ENCODE results near the gene GPR152.

Gene GPR152

DNA sequence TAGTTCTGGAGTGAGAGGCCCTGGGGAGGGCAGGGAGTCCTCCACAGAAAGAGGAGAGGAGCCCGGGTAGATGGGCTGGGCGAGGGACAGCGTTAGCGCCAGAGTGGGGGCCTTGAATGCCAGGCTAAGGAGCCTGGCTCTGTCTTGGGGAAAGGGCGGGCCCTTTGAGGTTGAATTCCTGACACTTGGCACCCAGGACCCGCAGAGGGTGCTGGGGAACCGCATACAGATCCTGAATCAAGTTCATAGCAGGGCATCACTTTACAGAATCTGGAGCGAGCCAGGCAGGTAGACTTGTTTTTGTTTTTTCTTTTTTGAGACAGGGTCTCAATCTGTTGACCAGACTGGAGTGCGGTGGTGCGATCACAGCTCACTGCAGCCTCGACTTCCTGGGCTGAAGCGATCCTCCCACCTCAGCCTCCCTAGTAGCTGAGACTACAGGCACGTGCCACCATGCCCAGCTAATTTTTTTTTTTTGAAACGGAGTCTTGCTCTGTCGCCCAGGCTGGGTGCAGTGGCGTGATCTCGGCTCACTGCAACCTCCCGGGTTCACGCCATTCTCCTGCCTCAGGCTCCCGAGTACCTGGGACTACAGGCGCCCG is 31.0 kb downstream of the GPR152 start:
- no peak for DNase-seq

DNA sequence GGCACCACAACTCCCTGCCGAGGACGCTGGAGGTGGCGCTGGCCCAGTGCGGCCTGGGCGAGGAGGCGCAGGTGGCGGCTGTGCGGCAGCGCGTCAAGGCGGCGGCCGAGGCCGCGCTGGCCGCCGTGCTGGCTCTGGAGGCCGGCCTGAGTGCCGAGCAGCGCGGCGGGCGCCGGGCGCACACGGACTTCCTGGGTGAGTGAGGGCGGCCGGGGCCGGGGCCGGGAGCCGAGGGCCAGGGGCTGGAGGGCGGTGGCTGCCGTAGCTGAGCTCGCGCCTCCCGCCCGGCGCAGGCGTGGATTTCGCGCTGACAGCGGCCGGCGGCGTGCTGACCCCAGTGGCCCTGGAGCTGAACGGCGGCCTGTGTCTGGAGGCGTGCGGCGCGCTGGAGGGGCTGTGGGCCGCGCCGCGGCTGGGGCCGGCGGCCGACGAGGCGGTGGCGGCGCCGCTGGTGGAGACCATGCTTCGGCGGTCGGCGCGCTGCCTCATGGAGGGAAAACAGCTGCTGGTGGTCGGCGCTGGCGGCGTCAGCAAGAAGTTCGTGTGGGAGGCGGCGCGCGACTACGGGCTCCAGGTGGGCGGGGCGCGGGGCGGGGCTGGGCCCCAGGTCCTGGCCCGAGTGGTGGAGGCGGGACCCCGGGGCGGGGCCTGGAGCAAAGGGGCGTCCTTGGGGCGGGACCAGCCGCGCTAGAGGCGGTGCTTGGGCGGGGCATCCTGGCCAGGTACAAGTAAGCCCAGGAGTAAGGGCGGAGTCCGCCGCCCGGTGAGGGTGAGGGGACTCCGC is 31.7 kb downstream of the GPR152 start:
- peak; percentile 93 for DNase-seq

DNA sequence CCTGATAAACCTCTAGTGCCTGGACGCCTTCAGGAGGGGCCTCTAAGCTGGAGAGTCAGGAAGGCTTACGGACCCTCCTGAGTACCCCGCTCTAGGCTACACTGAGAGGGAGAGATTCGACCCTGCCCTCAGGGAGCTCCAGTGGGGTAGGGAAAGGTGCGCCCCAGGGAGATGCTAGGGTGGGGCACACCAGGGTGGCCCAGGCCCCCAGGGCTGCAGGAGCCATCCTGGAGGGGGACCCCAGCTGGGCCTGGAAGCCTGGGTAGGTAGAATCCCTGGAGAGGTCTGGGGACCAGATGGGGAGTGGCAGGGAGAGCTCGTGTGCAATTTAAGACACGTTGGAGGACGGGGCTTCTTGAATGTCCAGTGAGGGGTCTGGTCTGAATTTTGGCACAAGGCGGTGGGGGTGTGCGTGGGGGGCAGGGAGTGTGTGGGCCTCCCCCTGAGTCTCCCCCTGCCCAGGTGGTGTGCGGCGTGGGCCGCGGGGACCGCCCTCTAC is 32.3 kb downstream of the GPR152 start:
- no peak for DNase-seq

DNA sequence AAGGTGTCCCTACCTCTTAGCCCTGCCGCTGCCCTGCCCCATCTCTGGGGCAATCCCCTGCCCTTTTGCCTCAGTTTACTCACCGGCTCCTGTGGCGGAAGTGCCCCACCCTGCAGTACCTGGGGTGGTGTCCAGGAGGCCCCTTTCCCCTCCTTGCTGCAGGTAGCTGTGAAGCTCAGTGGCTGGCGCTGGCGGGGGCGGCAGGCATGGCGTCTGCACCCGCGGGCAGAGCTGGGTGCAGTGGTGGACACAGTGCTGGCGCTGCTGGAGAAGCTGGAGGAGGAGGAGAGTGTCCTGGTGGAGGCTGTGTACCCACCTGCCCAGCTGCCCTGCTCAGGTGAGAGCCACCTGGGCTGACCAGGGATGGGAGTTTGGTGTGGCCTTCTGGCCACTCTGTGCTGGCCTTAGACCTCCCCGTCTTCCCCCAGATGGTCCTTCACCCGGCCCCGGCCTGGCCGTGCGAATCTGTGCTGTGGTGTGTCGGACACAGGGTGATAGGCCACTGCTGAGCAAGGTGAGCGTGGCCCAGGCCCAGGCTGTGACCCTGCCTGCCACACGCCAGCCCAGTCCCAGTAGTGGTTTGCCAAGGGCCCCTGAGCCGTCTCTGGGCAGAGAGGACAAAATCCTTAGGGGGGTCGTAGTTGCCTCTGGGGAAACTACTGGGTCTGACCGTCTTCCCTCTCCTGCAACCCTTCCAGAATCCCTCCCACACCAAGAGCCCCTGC is 33.0 kb downstream of the GPR152 start:
- no peak for DNase-seq

DNA sequence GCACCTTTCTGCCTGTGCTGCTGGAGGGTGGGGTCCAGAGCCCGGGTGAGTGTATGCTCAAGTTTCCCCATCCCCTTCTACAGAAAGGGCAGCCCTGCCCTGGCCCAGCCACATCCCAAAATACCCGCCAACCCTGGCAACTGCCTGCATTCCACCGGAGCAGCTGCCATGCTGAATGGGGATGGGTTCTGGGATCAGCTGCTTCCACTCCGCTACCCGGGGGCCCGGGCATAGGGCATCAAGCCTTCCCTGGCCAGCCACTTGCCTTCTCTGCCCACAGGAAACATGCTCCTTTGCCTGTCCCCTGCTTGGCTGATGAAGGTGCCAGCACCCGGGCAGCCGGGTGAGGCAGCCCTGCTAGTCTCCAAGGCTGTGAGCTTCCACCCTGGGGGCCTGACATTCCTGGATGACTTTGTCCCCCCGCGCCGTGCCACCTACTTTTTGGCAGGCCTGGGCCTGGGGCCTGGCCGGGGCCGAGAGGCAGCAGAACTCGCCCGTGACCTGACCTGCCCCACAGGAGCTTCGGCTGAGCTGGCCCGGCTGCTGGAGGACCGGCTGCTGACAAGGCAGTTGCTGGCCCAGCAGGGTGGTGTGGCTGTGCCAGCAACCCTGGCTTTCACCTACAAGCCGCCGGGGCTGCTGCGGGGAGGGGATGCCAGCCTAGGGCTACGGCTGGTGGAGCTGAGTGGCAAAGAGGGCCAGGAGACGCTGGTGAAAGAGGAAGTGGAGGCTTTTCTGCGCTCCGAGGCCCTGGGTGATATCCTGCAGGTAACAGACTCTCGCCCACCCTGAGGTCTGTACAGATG is 33.9 kb downstream of the GPR152 start:
- no peak for DNase-seq

DNA sequence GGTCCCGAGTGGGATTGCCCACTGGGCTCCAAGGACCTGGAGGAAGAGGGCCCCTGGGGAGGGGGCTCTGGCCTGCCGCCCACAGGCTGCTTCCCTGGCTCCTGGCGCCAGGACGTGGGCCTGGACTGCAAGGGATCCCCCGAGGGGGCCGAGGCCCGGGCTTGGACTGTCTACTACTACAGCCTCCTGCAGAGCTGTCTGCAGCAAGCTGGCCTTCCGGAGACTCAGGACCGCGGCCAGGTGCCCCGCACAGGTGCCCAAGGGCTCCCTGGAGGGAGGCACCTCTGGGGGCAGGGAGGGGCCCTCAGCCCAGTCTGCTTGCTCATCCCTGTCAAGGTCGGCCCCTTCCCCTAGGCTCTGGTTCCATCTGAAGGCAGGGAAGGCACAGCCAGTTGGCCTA is 35.1 kb downstream of the GPR152 start:
- DNase-seq: no peak

DNA sequence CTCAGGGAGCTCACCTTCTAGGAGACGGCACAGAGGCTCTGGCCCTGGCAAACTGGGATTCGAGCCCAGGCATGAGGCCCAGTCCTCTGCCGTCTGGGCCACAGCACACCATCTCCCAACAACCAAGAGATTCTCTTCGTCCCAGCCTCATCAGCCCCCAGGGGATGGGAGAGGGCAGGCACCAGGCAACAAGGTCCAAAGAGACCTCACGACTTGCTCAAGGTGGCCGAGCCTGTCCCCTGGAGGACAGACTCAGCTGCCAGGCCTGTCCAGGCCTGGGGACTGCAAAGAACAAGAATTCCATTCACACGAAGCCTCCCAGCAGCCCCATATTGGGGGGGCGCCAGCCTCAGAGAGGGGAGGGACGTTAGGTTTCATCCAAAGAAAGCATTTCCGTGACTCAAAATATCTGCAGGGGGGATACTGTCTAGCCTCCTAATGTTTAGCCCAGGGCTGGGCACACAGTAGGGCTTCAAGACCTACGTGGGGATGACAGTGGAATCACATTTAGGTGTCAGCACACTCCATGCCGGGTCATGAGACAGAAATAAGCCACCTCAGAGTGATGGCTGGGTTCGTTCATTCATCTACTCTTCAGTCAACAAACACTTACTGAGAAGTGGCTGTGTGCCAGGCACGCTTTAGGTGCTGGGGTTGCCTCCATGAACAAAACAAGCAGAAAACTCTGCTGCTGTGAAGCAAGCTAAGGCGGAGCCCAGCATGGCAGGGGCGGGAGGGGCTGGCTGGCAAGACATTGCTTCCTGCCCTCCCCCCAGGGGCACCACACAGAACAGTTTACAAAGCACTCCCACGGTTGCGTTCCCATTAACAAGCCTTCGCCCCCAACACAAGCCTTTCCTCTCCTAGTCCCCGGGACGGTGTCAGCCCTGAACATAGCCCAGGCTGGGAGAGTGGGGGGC is 35.9 kb downstream of the GPR152 start:
- DNase-seq: no peak

DNA sequence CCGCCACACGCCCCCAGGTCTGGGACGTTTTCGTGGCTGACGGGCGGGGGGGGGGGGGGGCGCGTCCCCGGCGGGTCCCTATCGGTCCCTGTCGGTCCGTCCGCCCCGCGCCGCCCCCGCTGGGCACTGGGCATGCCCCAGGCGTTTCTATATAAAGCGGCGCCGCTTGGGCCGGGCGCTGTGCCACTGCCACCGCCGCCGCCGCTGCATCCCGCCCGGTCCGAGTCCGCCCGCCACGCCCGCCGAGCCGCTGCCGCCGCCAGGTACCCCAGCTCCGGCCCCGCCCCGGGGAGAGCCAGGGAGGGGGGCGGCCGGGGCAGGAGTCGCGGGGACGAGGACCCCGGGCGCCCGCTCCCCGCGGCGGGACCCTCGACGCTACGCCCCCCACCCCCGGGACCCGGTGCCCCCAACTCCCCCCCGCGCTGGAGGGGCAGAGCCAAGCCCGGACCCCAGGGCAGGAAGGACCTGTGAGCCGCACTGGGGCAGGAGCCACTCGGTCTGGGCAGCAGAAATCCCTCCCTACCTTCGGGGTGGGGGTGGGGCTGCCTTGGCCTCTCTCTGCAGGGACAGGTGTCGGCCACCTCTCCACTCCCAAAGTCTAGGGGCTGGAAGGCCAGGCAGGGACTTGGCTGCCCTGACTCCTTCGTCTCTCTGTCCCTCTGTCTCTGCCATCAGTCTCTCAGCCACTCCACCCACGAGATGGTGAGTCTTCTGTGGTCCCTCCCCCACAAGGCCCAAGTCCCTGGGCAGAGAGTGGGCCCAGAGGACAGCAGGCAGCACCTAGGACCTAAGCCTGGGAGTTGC is 36.8 kb downstream of the GPR152 start, which contains the start of gene CARNS1:
TSS of gene CARNS1 (plus strand) at position 178 of the 804 bp plus-strand sequence. CDS start at position 700, 522 bp downstream.
- no peak for DNase-seq

DNA sequence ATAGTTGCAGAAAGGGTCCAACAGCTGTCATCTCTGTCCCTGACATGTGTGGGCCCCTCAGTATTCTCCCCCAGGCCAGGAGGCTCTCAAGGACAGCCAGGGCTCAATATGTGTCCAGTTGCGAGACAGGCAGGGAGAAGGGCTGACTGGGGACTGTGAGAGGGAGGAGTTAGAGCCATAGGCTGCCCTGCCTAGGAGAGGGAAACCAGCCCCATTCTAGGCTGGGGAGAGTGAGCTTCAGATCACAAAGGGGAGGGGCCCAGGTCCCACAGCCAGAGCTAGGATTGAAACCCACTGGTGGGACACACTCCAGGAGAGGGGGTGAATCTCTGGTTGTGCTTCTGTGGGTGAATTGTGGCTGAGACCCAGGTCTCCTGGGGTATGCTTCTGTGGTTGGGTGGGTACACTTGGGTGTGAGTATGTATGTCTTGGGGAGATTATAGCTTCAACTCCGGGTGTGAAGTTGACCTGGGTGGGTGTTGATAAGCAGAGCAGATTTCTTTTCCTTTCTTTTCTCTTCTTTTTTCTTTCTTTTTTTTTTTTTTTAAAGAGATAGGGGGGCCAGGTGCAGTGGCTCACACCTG is 39.2 kb downstream of the GPR152 start:
- no peak for DNase-seq

DNA sequence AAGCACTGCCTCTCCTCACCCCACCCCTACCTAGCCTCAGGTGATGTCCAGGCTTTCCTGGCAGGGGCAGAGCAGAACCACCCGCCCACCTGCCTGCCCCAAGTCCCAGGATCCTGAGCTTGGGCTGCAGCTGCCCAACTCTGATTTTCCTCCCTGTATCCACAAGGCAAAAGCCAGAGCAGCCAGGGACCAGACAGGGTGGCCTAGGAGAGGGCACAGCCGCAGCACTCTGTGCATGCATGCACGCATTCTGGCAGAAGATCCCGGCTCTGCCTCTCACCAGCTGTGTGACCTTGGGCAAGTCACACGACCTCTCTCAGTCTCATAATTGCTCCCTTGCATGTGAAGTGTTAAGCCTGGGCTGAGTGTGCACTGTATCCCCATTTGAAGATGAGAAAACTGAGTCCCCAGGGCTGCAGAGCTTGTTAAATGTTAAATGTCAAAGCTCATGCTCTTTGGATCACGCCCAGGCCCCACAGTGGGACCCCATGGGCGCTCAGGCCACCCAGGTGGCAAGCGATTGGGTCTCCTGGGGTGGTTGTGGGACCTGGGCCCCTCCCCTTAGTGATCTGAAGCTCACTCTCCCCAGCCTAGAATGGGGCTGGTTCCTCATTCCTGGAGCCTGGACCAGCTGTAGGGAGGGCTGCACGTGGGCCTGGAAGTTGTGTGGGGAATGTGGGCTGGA is 39.9 kb downstream of the GPR152 start:
- DNase-seq: no peak

DNA sequence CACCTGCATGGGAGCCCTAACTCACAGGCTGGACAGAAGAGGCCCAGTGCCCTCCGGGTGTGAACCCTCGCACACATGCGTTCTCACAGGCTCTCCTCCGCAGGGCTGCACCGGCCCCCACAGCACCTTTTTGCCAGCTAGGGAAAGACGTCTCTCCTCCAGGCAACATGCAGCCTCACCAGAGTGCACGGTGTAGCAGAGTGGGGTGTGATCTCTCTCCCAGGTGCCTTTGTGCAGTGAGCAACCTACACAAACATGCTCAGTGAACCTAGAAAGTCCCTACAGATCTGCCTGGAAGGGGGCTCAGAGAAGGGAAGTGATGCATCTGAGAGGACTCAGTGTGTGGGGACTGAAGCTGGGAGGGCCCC is 40.8 kb downstream of the GPR152 start:
- no peak for DNase-seq

DNA sequence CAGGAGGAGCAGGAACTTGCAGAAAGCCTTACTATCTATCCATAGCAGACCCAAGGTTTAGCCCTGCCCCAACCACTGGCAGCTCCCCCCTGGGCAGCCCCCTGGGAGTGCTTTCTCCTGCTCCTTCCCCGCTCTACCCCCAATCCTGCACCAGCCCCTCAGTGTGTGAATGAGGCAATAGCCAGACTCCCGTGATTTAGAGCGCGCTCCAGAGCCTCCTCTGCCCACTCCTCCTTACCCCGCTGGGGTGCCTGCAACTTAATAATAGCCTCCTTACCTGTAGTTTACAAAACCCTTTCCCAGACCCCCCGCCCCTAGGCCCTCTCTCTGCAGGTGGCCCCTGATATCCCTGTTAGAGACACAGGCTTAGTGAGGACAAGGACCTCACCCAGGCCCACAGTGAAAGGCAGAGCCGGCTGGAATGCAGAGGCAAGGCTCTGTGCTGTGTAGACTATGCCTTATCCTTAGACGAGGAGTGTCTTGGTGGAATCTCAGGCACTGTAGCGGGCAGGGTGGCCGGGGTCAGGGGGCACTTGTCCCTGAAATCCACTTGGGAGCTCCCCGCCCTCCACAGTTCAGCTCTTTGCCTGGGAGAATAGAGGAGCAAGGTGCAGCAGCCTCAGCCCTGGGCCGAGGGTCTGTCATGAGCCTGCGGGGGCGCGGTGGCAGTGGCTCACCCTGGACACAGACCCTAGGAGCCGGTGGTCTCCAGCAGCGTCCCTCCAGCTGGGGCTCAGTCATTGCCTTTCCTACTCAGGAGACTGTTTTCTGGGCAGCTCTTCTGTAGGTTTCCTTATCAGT is 41.3 kb downstream of the GPR152 start:
- no peak for DNase-seq

DNA sequence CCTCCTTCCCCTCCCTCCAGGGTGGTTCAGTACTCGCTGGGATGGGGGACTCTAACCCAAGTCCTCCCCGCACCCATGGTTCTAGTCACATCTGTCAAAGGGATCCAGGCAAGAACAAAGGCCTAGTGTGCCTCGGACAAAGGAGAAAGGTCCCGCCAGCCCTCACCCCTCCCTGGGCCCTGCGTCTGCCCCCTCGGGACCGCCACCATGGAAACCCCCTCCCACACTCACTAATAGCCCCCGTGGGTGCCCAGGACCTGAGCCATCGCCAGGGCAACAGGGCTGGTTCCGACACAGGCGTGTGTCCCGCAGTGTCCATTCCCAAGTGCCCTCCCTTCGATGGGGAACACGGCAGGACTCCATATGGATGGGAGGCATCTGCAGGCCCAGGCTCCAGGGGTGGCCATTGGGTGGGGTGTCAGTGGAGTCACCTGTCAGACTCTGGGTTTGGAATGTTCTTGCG is 42.1 kb downstream of the GPR152 start:
- DNase-seq: no peak

DNA sequence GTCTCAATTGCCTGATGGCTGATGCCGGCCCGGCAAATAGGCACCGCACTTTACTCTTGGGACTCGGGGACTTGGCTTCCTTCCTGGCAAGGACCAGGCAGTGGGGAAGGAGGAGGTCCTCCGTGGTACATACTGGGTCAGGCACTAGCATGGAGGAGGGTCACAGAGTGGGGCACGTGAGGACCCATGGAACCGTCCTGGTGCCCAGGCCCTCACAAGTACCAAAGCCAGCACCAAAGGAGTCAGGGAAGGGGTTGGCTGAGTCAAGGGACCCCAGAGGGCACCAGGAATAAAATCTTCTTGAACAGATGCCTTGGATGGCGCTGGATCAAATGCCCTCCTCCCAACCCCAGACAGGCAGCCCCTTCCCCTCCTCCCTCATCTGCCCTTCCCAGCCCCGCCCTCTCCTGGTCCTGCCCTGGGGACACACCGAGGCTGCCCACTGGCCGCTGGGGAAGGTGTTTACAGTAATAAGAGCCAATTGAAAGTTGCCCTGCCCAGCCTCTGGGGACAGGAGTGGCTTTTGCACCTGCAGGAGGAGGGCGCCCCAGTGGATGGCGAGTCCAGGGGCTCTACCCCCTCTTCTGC is 42.7 kb downstream of the GPR152 start:
- DNase-seq: no peak

DNA sequence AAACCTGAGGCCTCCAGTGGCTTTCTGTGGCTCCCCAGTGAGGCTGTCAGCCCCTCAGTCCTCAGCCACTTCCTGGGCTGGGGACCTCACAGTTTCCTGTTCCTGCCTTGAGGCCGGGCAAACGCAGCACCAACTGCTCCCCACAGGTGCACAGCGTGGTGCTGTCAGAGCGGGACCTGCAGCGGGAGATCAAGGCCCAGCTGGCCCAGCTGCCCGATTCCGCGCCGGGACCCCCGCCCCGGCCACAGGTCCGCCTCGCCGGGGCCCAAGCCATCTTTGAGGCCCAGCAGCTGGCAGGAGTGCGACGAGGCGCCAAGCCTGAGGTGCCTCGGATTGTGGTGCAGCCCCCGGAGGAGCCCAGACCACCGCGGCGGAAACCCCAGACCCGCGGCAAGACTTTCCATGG is 43.3 kb downstream of the GPR152 start:
- no peak for DNase-seq

DNA sequence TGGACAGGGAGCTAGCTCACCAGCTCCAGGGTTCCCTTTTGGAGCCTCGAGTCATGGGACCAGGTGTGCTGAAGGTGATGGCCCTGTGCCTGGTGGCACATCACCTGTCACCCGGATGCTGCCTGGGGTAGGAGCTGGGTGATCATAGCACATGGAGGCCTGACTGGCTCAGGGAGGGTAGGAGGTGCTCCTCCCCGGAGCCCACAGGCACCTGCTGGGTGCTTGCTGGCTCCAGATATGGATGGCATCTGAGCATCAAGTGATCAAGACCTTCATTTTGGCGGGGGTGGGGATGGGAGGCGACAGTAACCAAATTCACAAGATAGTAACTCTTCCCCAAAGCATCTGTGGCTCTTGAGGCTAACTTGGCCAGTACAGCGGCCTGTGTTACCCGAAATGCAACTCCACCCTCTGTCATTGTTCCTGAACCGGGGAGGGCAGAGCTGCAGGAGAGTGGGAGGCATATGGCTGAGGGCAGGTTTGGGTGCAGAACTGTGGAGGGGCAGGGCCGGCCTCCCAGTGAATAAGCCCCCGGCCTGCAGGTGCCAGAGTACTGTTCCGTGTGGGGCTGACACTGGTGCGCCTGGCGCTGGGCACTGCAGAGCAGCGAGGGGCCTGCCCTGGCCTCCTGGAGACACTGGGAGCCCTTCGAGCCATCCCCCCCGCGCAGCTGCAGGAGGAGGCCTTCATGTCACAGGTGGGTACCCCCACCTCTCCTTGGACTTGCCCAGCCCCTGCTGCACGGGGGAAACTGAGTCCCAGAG is 43.9 kb downstream of the GPR152 start:
- DNase-seq: no peak

DNA sequence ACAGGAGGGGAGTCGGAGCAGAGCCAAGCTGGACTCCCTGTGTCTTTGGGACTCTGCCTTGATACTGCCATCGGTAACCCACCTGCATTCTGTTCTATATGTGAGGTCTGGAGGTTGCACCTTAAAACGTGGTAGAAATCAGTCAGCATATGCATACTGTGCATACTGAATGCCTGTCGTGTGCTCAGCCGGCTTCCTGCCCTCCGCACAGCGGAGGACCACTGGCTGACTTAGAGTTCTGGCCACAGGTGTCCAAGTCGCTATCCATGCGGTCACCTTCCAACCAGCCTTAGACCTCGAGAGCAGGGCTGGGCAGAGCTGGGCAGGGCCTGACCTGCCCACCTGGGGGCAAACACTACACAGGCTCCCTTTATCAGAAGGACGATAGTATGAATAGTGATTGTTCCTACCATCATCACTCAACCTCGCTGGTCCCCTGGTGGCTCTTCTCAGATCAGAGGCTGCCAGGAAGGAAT is 44.8 kb downstream of the GPR152 start:
- no peak for DNase-seq

Data from OCI-M1 (cell line).